SU-DHL-6 (cell line): ENCODE data around the gene PRADC1.

Experiments
- H2AFZ ChIP-seq: fragments of 200-600 bp; sonication (generic); 2 replicates; pipeline ENCODE4 v1.6.1; 2014; ENCODE audit warnings: low read depth, mild to moderate bottlenecking, moderate library complexity, mixed read lengths, antibody characterized with exemption, low read length; ENCODE audit not compliant: severe bottlenecking
- H3F3A ChIP-seq: fragments of 200-600 bp; shearing (Covaris generic); 2 replicates; pipeline ENCODE4 v1.6.0; 2016; ENCODE audit warnings: antibody characterized with exemption, mild to moderate bottlenecking; ENCODE audit not compliant: insufficient read depth
- H3K27ac ChIP-seq: fragments of 200-600 bp; sonication (generic); 2 replicates; pipeline ENCODE4 v1.5.1; 2016; ENCODE audit warnings: low read depth, mild to moderate bottlenecking, low read length, moderate library complexity, mixed read lengths
- H3K27me3 ChIP-seq: fragments of 200-600 bp; sonication (generic), shearing (Covaris generic); 2 replicates; pipeline ENCODE4 v1.6.0; 2014; ENCODE audit warnings: mild to moderate bottlenecking, low read length
- H3K36me3 ChIP-seq: fragments of 200-600 bp; sonication (generic); 2 replicates; pipeline ENCODE4 v1.6.1; 2014; ENCODE audit warnings: mild to moderate bottlenecking, low read length, mixed read lengths
- H3K4me2 ChIP-seq: fragments of 300-600, 200-600 bp; shearing (Covaris generic), sonication (generic); 2 replicates; pipeline ENCODE4 v1.6.0; 2014; ENCODE audit warnings: low read length, low read depth, mild to moderate bottlenecking; ENCODE audit not compliant: poor library complexity, severe bottlenecking
- H3K4me3 ChIP-seq: fragments of 200-600 bp; sonication (generic); 2 replicates; pipeline ENCODE4 v1.5.1; 2014; ENCODE audit warnings: antibody characterized with exemption, low read length, mild to moderate bottlenecking, mixed read lengths; ENCODE audit not compliant: insufficient read depth, poor library complexity, severe bottlenecking
- H3K79me2 ChIP-seq: fragments of 200-600 bp; sonication (generic); 2 replicates; pipeline ENCODE4 v1.6.1; 2014; ENCODE audit warnings: mild to moderate bottlenecking, low read length, moderate library complexity; ENCODE audit not compliant: insufficient read depth
- H3K9ac ChIP-seq: fragments of 200-600 bp; sonication (generic); 2 replicates; pipeline ENCODE4 v1.7.0; 2014; ENCODE audit warnings: mild to moderate bottlenecking, low read length
- H3K9me2 ChIP-seq: fragments of 200-600 bp; sonication (generic); replicated peaks from 2 replicates; pipeline ENCODE4 v1.6.1; 2014; ENCODE audit warnings: low read length; ENCODE audit not compliant: insufficient read depth
- H3K9me3 ChIP-seq: fragments of 200-600 bp; sonication (generic); 2 replicates; pipeline ENCODE4 v1.6.1; 2014; ENCODE audit warnings: low read length, mixed read lengths; ENCODE audit not compliant: insufficient read depth
- H4K20me1 ChIP-seq: fragments of 200-600 bp; sonication (generic); 2 replicates; pipeline ENCODE4 v1.6.1; 2014; ENCODE audit warnings: low read depth, mild to moderate bottlenecking, antibody characterized with exemption, low read length, moderate library complexity, mixed read lengths
- EZH2phosphoT487 ChIP-seq: fragments of 200-600 bp; sonication (generic), shearing (Covaris generic); conservative IDR thresholded peaks from 2 replicates; pipeline ENCODE4 v1.6.1; 2018; ENCODE audit warnings: mild to moderate bottlenecking, antibody characterized with exemption, low read length, moderate library complexity, mixed read lengths
- TF ChIP-seq, protein P1 (sequence below): fragments of 200-600 bp; sonication (generic); IDR thresholded peaks from one replicate; pipeline ENCODE4 v1.5.1; 2017; ENCODE audit warnings: antibody characterized with exemption, mild to moderate bottlenecking, low read length, moderate library complexity; ENCODE audit not compliant: insufficient read depth, poor library complexity, severe bottlenecking

The PRADC1 gene

GRCh38 chr2:73265298-73266060 lies 32.4 kb upstream of the PRADC1 start:
- Histone ChIP-seq H3K27ac (no peak overlapping the region), H4K20me1 (no peaks in the 10 kb centered on the region; the same call in 1 of the 2 replicates), H3K79me2 (peaks cover 22% of the 10 kb centered on the region; the same call in 1 of the 2 replicates), H3K36me3 (no peaks in the 10 kb centered on the region), H3K9me3 (no peaks in the 10 kb centered on the region), H3K27me3 (no peaks in the 10 kb centered on the region), H2AFZ (no peak overlapping the region), H3K9ac (no peak overlapping the region), H3K4me3 (no peak overlapping the region), H3K4me2 (no peak overlapping the region), H3F3A (no peaks in the 10 kb centered on the region), H3K9me2 (no peaks in the 10 kb centered on the region)
- TF ChIP-seq, protein P1, sequence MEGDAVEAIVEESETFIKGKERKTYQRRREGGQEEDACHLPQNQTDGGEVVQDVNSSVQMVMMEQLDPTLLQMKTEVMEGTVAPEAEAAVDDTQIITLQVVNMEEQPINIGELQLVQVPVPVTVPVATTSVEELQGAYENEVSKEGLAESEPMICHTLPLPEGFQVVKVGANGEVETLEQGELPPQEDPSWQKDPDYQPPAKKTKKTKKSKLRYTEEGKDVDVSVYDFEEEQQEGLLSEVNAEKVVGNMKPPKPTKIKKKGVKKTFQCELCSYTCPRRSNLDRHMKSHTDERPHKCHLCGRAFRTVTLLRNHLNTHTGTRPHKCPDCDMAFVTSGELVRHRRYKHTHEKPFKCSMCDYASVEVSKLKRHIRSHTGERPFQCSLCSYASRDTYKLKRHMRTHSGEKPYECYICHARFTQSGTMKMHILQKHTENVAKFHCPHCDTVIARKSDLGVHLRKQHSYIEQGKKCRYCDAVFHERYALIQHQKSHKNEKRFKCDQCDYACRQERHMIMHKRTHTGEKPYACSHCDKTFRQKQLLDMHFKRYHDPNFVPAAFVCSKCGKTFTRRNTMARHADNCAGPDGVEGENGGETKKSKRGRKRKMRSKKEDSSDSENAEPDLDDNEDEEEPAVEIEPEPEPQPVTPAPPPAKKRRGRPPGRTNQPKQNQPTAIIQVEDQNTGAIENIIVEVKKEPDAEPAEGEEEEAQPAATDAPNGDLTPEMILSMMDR: no peak
- TF ChIP-seq EZH2phosphoT487: no peak

GRCh38 chr2:73264783-73265182 lies 31.7 kb upstream of the PRADC1 start:
- no peak overlapping the region for H3K27ac ChIP-seq

GRCh38 chr2:73264332-73264606 lies 31.2 kb upstream of the PRADC1 start:
- no peaks in the 10 kb centered on the region for H3K9me2 ChIP-seq
- no peaks in the 10 kb centered on the region for H3K36me3 ChIP-seq
- H3K27ac ChIP-seq: no peak overlapping the region
- peaks cover 17% of the 10 kb centered on the region; the same call in 1 of the 2 replicates for H3K79me2 ChIP-seq
- H3K4me3 ChIP-seq: no peak overlapping the region
- no peaks in the 10 kb centered on the region; the same call in 1 of the 2 replicates for H4K20me1 ChIP-seq
- no peaks in the 10 kb centered on the region for H3K27me3 ChIP-seq
- no peak overlapping the region for H3K4me2 ChIP-seq
- no peaks in the 10 kb centered on the region for H3F3A ChIP-seq
- H3K9me3 ChIP-seq: no peaks in the 10 kb centered on the region
- H3K9ac ChIP-seq: no peak overlapping the region
- TF ChIP-seq, protein P1: no peak
- TF ChIP-seq EZH2phosphoT487: no peak
- H2AFZ ChIP-seq: no peak overlapping the region

More at GRCh38 chr2:73264783-73265182, 31.7 kb upstream of the PRADC1 start:
- no peaks in the 10 kb centered on the region; the same call in 1 of the 2 replicates for H4K20me1 ChIP-seq
- no peaks in the 10 kb centered on the region for H3K36me3 ChIP-seq
- no peak overlapping the region for H3K4me2 ChIP-seq
- no peak overlapping the region for H3K9ac ChIP-seq
- no peaks in the 10 kb centered on the region for H3F3A ChIP-seq
- no peak overlapping the region for H2AFZ ChIP-seq
- peaks cover 20% of the 10 kb centered on the region; the same call in 1 of the 2 replicates for H3K79me2 ChIP-seq
- TF ChIP-seq, protein P1: no peak
- TF ChIP-seq EZH2phosphoT487: no peak
- no peaks in the 10 kb centered on the region for H3K9me2 ChIP-seq
- H3K9me3 ChIP-seq: no peaks in the 10 kb centered on the region
- no peak overlapping the region for H3K4me3 ChIP-seq
- no peaks in the 10 kb centered on the region for H3K27me3 ChIP-seq
